G401.6 (cell line): Measurements from ENCODE around the gene CYP26C1.
"Not testable (repeated sequence)": the region's sequence is repeated elsewhere in the genome, so short reads cannot be mapped to it uniquely, and the experiment has no call there.

ENCODE experiments used
- FAIRE-seq: peaks from 2 replicates; lab custom pipeline; 2012; peaks lifted over from hg19 to GRCh38; lab: Jason Lieb, UNC

CYP26C1 gene

GRCh38 chr10:93079663-93080349 is 19.2 kb downstream of the CYP26C1 start:
- FAIRE-seq = no peak

- no peak for FAIRE-seq
These were observed 19.9 kb downstream of the CYP26C1 start for GRCh38 chr10:93080350-93081046.

- FAIRE-seq = no peak
These were observed 20.7 kb downstream of the CYP26C1 start for GRCh38 chr10:93081318-93081717.

GRCh38 chr10:93081834-93082233 is 21.2 kb downstream of the CYP26C1 start:
- FAIRE-seq = no peak

- FAIRE-seq = no peak
These were observed 23.3 kb downstream of the CYP26C1 start for GRCh38 chr10:93083743-93084539.

GRCh38 chr10:93085272-93085859 is 24.8 kb downstream of the CYP26C1 start:
- FAIRE-seq = no peak

- FAIRE-seq = no peak
These were observed 25.7 kb downstream of the CYP26C1 start for GRCh38 chr10:93086289-93086688.

- FAIRE-seq = no peak
These were observed 27.2 kb downstream of the CYP26C1 start for GRCh38 chr10:93087846-93088245.

GRCh38 chr10:93088466-93088865 is 27.9 kb downstream of the CYP26C1 start:
- no peak for FAIRE-seq

- no peak for FAIRE-seq
These were observed 30.0 kb downstream of the CYP26C1 start for GRCh38 chr10:93090619-93091018.

GRCh38 chr10:93091960-93092359 is 31.4 kb downstream of the CYP26C1 start:
- FAIRE-seq = peak; percentile 63

- FAIRE-seq = no peak
These were observed 34.6 kb downstream of the CYP26C1 start for GRCh38 chr10:93095225-93095624.

- FAIRE-seq = no peak
These were observed 36.3 kb downstream of the CYP26C1 start for GRCh38 chr10:93096901-93097300.

GRCh38 chr10:93097386-93097785 is 36.8 kb downstream of the CYP26C1 start:
- FAIRE-seq = no peak

- FAIRE-seq = no peak
These were observed 38.2 kb downstream of the CYP26C1 start for GRCh38 chr10:93098816-93099215.

- no peak for FAIRE-seq
These were observed 39.1 kb downstream of the CYP26C1 start for GRCh38 chr10:93099670-93100069.

- FAIRE-seq = not testable (repeated sequence)
These were observed 40.5 kb downstream of the CYP26C1 start for GRCh38 chr10:93101148-93101547.

GRCh38 chr10:93103953-93104352 is 43.4 kb downstream of the CYP26C1 start:
- FAIRE-seq = no peak

GRCh38 chr10:93106631-93107072 is 46.1 kb downstream of the CYP26C1 start:
- FAIRE-seq = no peak

- no peak for FAIRE-seq
These were observed 50.0 kb downstream of the CYP26C1 start for GRCh38 chr10:93110472-93111146.

GRCh38 chr10:93113042-93113441 is 52.4 kb downstream of the CYP26C1 start:
- no peak for FAIRE-seq
